GM06990 (cell line): ENCODE results near the gene ERCC4.

Source experiments
- DNase-seq: peaks from one replicate; pipeline ENCODE4 v3.0.0-alpha.2; 2011; ENCODE audit not compliant: insufficient read length; ENCODE audit errors: extremely low read depth
- H3K27me3 ChIP-seq: replicated peaks from 2 replicates; pipeline ENCODE4 v1.6.0; 2011; ENCODE audit warnings: low read length; ENCODE audit not compliant: control insufficient read depth, insufficient read depth
- H3K36me3 ChIP-seq: 2 replicates; pipeline ENCODE4 v1.5.1; 2011; ENCODE audit warnings: low read length; ENCODE audit not compliant: control insufficient read depth, insufficient read depth
- H3K4me3 ChIP-seq: replicated peaks from 2 replicates; pipeline ENCODE4 v1.5.1; 2011; ENCODE audit warnings: low read depth, mild to moderate bottlenecking, control low read depth, low read length
- TF ChIP-seq, protein P1 (sequence below): IDR thresholded peaks from 2 replicates; pipeline ENCODE4 v1.5.1; 2011; ENCODE audit warnings: low read length, control low read depth, mild to moderate bottlenecking, inconsistent platforms; ENCODE audit not compliant: insufficient read depth, poor library complexity, severe bottlenecking

The ERCC4 gene

DNA sequence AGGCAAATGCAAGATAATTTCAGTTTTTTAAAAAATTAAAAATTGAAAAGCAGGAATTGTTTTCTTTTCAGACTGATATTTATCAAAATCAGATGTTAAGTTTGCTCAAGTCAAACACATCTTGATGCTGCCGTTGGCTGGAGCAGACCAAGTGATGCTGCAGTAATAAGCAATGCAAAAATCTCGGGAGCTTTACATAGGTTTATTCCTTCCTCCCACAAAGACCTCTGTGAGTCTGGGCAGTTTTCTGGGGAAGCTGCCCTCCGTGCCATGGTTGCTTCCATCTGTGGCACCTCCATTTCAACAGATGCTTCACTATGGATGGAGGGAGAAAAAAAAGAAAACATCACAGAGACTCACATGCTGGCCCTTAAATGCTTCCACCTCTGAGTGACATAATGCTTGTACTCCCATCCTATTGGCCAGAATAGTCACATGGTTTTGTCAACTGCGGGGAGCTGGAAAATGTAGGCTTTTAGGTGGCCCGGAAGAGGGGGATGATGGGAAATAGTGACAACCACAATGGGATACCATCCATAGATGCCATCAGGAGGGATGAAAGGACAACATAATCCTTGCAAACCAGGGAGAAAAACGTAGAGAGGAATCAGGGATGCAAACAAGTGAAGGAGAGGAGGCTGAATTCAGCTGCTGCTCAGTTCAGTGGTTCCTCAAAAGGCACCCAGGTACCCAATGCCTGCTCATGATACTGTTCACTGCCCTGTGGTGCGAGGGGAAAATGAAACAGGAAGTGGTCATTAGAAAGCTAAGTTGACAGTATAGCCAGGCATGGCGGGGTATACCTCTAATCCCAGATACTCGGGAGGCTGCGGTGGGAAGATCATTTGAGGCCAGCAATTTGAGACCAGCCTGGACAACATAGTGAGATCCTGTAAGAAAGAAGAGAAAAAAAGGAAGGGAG is 13.5 kb upstream of the ERCC4 start:
- DNase-seq, result no peak
- H3K27me3 ChIP-seq, result no peaks in the 10 kb centered on the region
- TF ChIP-seq, protein P1, sequence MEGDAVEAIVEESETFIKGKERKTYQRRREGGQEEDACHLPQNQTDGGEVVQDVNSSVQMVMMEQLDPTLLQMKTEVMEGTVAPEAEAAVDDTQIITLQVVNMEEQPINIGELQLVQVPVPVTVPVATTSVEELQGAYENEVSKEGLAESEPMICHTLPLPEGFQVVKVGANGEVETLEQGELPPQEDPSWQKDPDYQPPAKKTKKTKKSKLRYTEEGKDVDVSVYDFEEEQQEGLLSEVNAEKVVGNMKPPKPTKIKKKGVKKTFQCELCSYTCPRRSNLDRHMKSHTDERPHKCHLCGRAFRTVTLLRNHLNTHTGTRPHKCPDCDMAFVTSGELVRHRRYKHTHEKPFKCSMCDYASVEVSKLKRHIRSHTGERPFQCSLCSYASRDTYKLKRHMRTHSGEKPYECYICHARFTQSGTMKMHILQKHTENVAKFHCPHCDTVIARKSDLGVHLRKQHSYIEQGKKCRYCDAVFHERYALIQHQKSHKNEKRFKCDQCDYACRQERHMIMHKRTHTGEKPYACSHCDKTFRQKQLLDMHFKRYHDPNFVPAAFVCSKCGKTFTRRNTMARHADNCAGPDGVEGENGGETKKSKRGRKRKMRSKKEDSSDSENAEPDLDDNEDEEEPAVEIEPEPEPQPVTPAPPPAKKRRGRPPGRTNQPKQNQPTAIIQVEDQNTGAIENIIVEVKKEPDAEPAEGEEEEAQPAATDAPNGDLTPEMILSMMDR, result no peak
- no peak overlapping the region for H3K4me3 ChIP-seq
- no peaks in the 10 kb centered on the region for H3K36me3 ChIP-seq

DNA sequence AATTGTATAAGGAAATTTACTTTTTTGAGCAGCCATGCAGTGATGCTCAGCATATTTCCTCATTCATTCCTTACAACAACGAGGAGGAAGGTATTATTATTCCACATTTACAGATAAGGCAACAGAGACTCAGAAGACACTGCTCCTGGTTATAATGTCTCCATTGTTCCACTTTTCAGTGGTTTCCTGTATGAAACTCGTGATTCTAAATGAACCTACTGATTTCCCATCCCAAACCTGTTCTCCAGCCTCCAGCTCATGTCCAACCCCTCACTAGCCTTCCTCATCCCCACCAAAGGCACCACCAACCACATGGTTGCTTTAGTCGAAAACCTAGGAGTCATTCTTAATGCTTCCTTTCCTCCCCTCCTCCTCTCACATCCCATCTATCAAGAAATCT is 12.5 kb upstream of the ERCC4 start:
- H3K4me3 ChIP-seq, result no peak overlapping the region
- no peak for DNase-seq
- TF ChIP-seq, protein P1, result no peak

DNA sequence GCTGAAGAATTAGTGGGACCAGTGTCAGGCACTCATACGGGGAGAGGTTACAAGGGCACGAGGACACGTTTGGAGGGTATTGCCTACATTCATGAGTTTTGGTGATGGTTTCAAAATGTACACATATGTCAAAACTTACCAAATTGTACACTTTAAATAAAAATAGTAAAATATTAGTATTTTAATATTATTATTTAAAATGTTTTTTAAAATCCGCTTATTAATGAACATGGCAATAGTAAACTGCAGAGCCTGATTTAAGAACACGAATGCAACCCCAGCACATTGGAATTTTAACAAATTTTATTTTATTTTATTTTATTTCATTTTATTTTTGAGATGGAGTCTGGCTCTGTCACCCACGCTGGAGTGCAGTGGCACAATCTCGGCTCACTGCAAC is 10.9 kb upstream of the ERCC4 start:
- Histone ChIP-seq H3K4me3 (no peak overlapping the region), H3K27me3 (no peaks in the 10 kb centered on the region), H3K36me3 (no peaks in the 10 kb centered on the region)
- TF ChIP-seq, protein P1, result no peak
- DNase-seq, result no peak

More for the DNA sequence above, 12.5 kb upstream of the ERCC4 start:
- Histone ChIP-seq H3K27me3 (no peaks in the 10 kb centered on the region), H3K36me3 (no peaks in the 10 kb centered on the region)

DNA sequence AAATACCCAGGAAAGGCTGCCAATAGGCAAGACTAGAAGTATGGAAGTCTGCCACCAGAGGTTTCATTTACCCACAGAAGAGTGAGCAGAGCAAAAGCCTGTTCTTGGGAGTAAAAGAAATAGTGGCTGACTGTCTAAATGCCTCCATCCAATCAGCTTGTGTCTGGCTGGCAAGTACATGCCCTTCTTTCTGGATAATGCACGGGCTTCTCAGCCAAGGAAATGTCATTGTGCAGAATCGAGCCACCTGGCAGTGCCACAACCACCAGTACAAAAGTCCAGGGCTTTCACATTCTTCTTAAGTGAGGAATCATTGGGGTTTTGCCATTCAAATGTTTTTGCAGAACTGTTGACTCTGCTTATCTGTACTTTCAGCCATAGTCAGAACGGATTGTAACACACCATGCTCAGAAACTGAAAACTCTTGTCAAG is 10.1 kb upstream of the ERCC4 start:
- H3K4me3 ChIP-seq, result no peak overlapping the region
- H3K36me3 ChIP-seq, result no peaks in the 10 kb centered on the region
- TF ChIP-seq, protein P1, result no peak
- no peak for DNase-seq
- H3K27me3 ChIP-seq, result no peaks in the 10 kb centered on the region

DNA sequence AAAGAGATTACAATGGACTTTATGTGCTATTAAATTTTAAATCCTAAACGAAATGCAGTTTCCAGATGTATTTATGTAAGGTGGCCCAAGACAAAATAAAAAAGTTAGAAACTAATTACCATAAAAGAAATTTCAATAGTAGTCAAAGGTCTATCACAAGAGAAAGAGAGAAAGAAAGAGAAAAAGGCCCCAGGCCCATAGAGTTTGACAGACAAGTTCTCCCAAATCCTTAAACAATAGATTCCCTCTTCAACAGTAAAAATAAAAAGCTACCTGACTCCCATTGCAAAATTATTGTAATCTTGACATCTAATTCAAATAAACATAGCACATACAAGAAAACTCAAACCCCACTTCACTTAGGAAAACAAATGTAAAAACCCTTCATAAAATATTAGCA is 8.6 kb upstream of the ERCC4 start:
- TF ChIP-seq, protein P1, result no peak
- no peaks in the 10 kb centered on the region for H3K36me3 ChIP-seq
- H3K27me3 ChIP-seq, result no peaks in the 10 kb centered on the region
- no peak overlapping the region for H3K4me3 ChIP-seq
- no peak for DNase-seq
